Upper lobe of left lung (tissue), 4 donors: ENCODE data around the gene TTYH3.

Experiments
- CTCF ChIP-seq, 6 experiments: fragments of 450-650 bp in 4 of 6; fragments of 200-600 bp in 2 of 6; sonication (generic) in 2 of 6; IDR thresholded peaks; one replicate each; pipeline ENCODE4 v1.5.1; 2016 to 2019; ENCODE audit warnings: antibody characterized with exemption in 6 of 6
- EP300 ChIP-seq, 4 donors: sonication (generic); formaldehyde crosslinking; IDR thresholded peaks; one replicate each; pipeline ENCODE4 v1.5.1; 2017; ENCODE audit warnings: antibody characterized with exemption in 4 of 4, control low read depth in 2 of 4
- POLR2A ChIP-seq, 4 donors: fragments of 450-650 bp; IDR thresholded peaks; one replicate each; pipeline ENCODE4 v1.5.1; 2016 to 2017; ENCODE audit warnings: antibody characterized with exemption in 4 of 4, mild to moderate bottlenecking in 2 of 4
- POLR2AphosphoS5 ChIP-seq, 2 donors: sonication (generic); formaldehyde crosslinking; IDR thresholded peaks; one replicate each; pipeline ENCODE4 v1.5.1; 2017; ENCODE audit warnings: antibody characterized with exemption in 2 of 2

- TF ChIP-seq CTCF (IDR thresholded peaks at IDR 0.05) (peak; percentile 64 to 87 (median 78)), POLR2A (IDR thresholded peaks at IDR 0.05) (no peak), EP300 (IDR thresholded peaks at IDR 0.05) (no peak), POLR2AphosphoS5 (IDR thresholded peaks at IDR 0.05) (no peak)
These were observed 49.2 kb downstream of the TTYH3 start for GRCh38 chr7:2680792-2681490.
